ENCODE measurements around the gene CKMT1A.
A peak's percentile ranks its signal among the peaks of the same experiment; 100 is the strongest.
"Not testable (repeated sequence)": the region's sequence is repeated elsewhere in the genome, so short reads cannot be mapped to it uniquely, and the experiment has no call there.

CKMT1A gene

GRCh38 chr15:43693148-43694022 is at the start of gene CKMT1A:
CKMT1A (plus strand) TSS chr15:43693859; CDS start chr15:43694051, 192 bp downstream.
- DNase-seq, result not testable (repeated sequence)

DNA sequence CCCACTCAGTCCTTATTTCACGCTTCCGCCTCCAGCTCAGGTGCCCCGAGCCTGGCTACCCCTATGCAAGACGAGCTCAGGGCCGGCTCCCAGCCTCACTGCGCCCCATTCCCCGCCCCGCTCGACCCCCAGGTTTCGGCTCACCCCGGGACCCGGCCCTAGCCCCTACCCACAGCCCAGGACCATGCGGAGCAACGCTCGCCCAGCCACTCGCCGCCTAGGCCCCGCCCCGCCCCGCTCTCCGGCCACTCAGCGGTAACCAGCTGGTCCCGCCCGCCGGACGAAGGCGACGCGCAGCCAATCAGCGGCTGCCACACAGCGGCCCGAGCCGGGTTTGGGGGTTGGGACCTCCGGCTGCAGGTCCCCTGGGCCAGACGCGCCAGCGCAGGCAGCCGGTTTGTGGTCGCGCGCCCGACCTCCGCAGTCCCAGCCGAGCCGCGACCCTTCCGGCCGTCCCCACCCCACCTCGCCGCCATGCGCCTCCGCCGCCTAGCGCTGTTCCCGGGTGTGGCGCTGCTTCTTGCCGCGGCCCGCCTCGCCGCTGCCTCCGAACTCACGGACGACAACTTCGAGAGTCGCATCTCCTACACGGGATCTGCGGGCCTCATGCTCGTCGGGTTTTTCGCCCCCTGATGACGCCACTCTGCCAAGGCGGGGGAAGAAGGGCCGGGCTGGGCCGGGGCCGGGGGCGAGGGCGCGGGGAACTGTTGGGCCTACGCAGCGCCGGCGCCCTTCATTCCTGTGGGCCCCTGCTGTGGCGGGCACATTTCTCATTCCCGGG is 44.8 kb upstream of the CKMT1A start, which contains the start of gene CATSPER2:
TSS of gene CATSPER2 (minus strand) at position 196 of the 781 bp plus-strand sequence. CDS start 783 bp downstream, outside the sequence.
- DNase-seq, result no peak

DNA sequence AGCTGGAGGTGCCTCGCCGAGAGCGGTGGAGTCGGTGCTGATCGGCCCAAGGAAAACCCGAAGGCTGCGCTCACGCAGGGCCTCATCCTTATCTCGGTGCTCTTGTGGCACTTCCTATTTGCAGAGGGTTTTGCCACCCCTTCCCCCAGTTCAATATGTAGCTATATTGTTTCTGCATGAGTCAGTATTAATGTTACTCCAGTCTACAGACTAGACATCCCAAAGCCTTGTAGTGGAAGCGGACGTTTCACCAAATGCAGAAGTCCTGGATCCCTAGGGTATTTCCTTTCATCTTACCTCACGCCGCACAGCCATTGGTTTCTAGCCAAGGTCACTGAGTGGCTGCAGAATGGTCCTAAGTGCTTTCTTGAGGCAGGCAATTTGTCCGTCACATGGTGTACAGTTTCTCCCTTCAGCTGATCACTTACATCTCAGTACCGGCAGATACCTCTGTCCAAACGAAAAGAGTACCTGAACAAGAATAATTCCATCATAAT is 44.2 kb upstream of the CKMT1A start:
- not testable (repeated sequence) for DNase-seq

DNA sequence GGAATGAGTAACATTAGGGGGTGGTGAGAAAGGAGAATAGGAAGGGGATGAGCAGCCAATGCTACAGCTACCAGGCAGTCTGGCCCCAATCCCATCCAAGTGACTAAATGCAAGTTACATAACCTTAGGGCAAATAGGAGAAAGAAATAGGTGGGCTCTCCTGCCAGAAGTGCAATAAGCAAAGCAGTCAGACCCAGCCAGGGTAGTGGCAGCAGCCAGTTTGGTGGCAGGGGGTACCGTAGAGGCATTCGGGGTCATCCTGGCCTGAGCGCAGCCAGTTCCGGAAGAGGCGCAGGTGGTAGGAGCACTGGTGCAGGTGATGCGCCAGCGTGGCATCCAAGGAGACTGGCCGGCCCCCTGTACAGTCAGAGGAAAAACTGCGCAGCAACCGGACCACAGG is 33.9 kb upstream of the CKMT1A start:
- DNase-seq, result not testable (repeated sequence)

- not testable (repeated sequence) for DNase-seq
Observed at GRCh38 chr15:43662293-43662692, 31.4 kb upstream of the CKMT1A start.

GRCh38 chr15:43663333-43663732 is 30.3 kb upstream of the CKMT1A start:
- DNase-seq, result not testable (repeated sequence)

DNA sequence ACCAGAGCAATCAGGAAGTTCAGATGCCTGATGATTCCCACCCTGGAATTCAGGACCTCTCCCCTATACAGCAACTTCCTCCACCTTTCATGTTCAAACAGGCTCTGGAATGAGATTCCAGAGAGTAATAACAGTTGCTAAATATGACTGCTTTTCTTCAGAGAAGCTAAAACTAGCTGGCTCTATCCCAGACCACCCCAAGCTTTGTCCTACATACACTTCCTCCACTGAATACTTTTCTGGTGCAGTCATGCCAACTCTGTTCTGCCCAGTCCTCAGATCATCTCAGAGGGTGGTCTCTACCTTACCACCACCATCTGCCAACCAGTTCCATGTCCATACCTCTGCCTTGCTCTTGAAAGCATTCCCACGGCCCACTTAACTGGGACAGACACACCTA is 27.5 kb upstream of the CKMT1A start:
- DNase-seq, result not testable (repeated sequence)

- not testable (repeated sequence) for DNase-seq
Observed at GRCh38 chr15:43674175-43674574, 19.5 kb upstream of the CKMT1A start.

DNA sequence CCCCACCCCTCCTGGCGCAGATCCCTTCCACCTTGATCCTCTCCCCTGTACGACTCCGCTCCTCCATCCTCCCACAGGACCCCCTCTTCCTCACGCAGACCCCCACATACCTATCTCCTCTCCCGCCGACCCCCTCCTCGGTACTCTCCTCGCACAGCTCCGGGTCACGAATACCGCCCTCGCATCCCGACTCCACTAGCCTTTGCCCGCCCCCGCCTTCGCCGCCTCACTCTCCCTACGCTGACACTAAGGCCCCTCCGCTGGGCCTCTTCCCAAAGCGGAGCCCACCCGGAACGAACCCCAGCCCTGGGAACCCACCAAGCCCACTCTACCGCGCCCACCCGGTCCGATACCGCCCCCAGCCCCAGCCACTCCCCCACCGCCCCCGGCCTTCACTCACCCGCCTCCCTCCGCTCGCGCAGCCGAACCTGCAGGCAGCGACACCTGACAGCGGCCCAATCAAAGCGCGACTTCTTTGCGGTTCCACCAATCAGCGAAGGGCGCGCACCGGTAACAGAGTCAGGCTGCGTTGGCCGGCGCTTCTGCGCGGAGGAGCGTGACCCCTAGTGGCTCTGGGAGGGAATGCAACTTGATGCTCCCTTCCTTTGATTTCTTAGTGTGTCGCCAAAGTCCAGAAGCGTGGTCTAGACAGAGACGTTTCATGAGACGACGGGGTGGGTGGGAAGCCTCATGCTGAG is 3.9 kb upstream of the CKMT1A start:
- not testable (repeated sequence) for DNase-seq

GRCh38 chr15:43692679-43693078 is 980 bp upstream of the CKMT1A start:
- DNase-seq, result not testable (repeated sequence)

GRCh38 chr15:43702174-43702573 is 8.5 kb downstream of the CKMT1A start:
- DNase-seq, result no peak

DNA sequence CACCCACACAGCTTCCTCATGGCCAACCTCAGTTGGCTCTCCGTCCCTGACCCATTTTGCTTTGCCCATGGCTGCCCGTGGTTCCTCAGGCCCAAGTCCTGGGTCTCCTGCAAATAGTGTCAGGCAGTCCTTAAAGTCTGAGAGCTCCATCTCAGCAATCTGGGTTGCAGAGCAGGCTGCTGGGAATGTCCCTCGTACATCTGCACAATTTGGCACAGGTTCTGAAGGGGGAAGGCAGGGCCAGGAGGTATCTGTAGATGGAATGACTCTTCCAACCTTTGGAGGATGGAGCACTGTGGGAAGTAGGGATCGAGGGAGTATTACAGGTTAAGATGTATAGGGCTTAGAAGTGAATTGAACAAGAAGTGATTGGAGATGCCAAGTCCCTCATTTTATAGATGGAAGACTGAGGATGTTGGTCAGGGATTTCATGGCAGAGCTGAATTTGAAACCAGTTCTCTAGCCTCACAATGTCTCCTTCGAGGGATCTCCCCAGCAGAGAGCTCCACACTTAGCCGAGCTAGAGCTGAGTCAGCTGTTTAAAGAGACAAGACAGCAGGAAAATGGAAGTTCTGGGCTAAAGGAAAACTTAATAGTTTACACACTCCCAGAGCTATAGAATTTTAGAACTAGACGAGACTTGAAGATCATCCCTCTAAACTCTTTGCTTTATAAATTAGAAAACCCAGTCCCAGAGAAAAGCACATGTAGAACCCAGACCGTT is 9.2 kb downstream of the CKMT1A start:
- DNase-seq, result no peak

GRCh38 chr15:43710431-43711131 is 16.9 kb downstream of the CKMT1A start:
- not testable (repeated sequence) for DNase-seq

DNA sequence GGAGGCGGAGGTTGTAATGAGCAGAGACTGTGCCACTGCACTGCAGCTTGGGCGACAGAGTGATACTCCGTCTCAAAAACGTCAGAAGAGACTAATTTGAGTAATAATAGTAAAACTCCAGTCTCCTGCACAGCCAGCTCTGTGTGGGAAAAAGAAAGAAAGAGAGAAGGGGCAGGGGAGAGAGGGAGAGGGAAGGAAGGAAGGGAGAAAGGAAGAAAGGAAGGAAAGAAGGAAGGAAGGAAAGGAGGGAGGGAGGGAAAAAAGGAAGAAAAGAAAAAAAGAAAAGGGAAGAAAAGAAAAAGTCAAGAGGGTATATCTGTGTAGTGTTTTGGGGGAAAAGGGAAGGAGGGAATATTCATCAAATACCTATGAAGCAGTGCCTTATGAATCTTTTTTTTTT is 29.5 kb downstream of the CKMT1A start:
- no peak for DNase-seq

DNA sequence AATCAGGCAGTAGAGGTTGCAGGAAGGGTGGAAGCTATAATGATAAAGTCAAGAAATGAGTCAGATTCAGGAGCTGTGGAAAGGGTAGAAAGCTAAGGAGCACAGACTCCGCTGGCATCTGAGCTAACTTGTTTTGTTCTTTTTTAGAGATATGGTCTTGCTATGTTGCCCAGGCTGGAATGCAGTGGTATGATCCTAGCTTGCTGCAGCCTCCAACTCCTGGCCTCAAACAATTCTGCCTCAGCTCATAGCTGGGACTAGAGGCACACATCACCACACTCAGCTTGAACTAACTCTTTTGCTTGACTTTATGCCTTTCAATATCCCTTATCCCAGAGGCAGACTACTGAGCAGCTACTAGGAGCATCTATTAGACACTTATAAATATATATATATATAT is 32.6 kb downstream of the CKMT1A start:
- not testable (repeated sequence) for DNase-seq

- not testable (repeated sequence) for DNase-seq
Observed at GRCh38 chr15:43728053-43728725, 34.5 kb downstream of the CKMT1A start.

GRCh38 chr15:43735416-43735815 is 41.8 kb downstream of the CKMT1A start:
- DNase-seq, result no peak

GRCh38 chr15:43746245-43746902 is 52.7 kb downstream of the CKMT1A start, which contains the start of gene PDIA3:
PDIA3 (plus strand) TSS chr15:43746438; CDS start chr15:43746540, 102 bp downstream.
- DNase-seq, result peak; percentile 78

- peak; percentile 2 for DNase-seq
Observed at GRCh38 chr15:43746903-43747309, 53.2 kb downstream of the CKMT1A start.

GRCh38 chr15:43748376-43748775 is 54.7 kb downstream of the CKMT1A start:
- no peak for DNase-seq

All from COR-L47 (cell line).